T-cell (primary cell): ENCODE data around the gene PTPRJ. TPM values are rescaled to one million over a fixed set of nuclear protein-coding genes. Genes with fewer than 3 reads are reported as not detected.
"Not testable (repeated sequence)": the region's sequence is repeated elsewhere in the genome, so short reads cannot be mapped to it uniquely, and the experiment has no call there.

Source experiments
- ATAC-seq, 4 experiments: fragments of 200-7000 bp in 3 of 4; fragments of 150-1000 bp in 1 of 4; cut with Tn5 transposase; replicated peaks in 1 of 4; 1 replicate in 3 of 4; 2 replicates in 1 of 4; pipeline ENCODE4 v1.10.0; 2021; ENCODE audit warnings: moderate library complexity in 3 of 4, mild to moderate bottlenecking in 2 of 4, moderate number of reproducible peaks in 1 of 4
- CTCF ChIA-PET, 2 donors: fragments of 300-600 bp; sonication (Branson Sonifier 250); formaldehyde crosslinking; loops; one replicate each; lab custom pipeline; 2022; ENCODE audit warnings: antibody characterized with exemption in 2 of 2; lab: Charles Lee
- POLR2A ChIA-PET, 2 donors: fragments of 300-600 bp; sonication (Branson Sonifier 250); formaldehyde crosslinking; loops; one replicate each; lab custom pipeline; 2022; ENCODE audit warnings: antibody characterized with exemption in 2 of 2; lab: Charles Lee
- DNase-seq, 35 experiments: peaks; one replicate each; pipeline versions ENCODE4 v3.0.0 to v3.0.0-alpha.2; 2013 to 2023
- H3K27ac ChIP-seq: one replicate; pipeline ENCODE4 v1.5.1; 2013; ENCODE audit warnings: low read length
- H3K27me3 ChIP-seq, 2 experiments: replicated peaks in 1 of 2; 1 replicate in 1 of 2; 2 replicates in 1 of 2; pipeline versions ENCODE4 v1.6.1 to v1.7.0; 2013; ENCODE audit warnings: low read length in 1 of 2, mixed read lengths in 1 of 2; ENCODE audit not compliant: control insufficient read depth in 2 of 2, insufficient read depth in 2 of 2; ENCODE audit errors: extremely low read depth in 1 of 2
- H3K36me3 ChIP-seq, 2 donors: 1 replicate in 1 of 2; 2 replicates in 1 of 2; pipeline versions ENCODE4 v1.6.1 to v1.7.0; 2013; ENCODE audit warnings: low read length in 1 of 2; ENCODE audit not compliant: control insufficient read depth in 2 of 2, insufficient read depth in 1 of 2; ENCODE audit errors: extremely low read depth in 1 of 2
- H3K4me1 ChIP-seq, 2 experiments: 1 replicate in 1 of 2; 2 replicates in 1 of 2; pipeline versions ENCODE4 v1.6.1 to v1.7.0; 2013; ENCODE audit warnings: low read length in 2 of 2, mixed read lengths in 1 of 2; ENCODE audit not compliant: insufficient read depth in 2 of 2, control insufficient read depth in 1 of 2; ENCODE audit errors: extremely low read depth in 1 of 2
- H3K4me3 ChIP-seq, 2 donors: 1 replicate in 1 of 2; 2 replicates in 1 of 2; pipeline versions ENCODE4 v1.5.1 to v1.7.0; 2013; ENCODE audit warnings: mild to moderate bottlenecking in 2 of 2, low read length in 1 of 2, moderate library complexity in 1 of 2; ENCODE audit not compliant: control insufficient read depth in 1 of 2; ENCODE audit errors: extremely low read depth in 1 of 2
- H3K9me3 ChIP-seq: 2 replicates; pipeline ENCODE4 v1.7.0; 2013
- H3K27ac Mint-ChIP-seq, 2 donors: one replicate each; pipeline ENCODE4 v1.8.0; 2020 to 2021; ENCODE audit warnings: mild to moderate bottlenecking in 2 of 2, mixed read lengths in 2 of 2
- H3K27me3 Mint-ChIP-seq, 2 donors: one replicate each; pipeline ENCODE4 v1.8.0; 2021 to 2022; ENCODE audit warnings: mixed read lengths in 2 of 2
- H3K36me3 Mint-ChIP-seq: one replicate; pipeline ENCODE4 v1.8.0; 2021; ENCODE audit warnings: mixed read lengths
- H3K4me1 Mint-ChIP-seq, 3 donors: one replicate each; pipeline ENCODE4 v1.8.0; 2020 to 2022; ENCODE audit warnings: mixed read lengths in 3 of 3, mild to moderate bottlenecking in 1 of 3
- H3K4me3 Mint-ChIP-seq, 3 donors: one replicate each; pipeline ENCODE4 v1.8.0; 2020 to 2022; ENCODE audit warnings: mild to moderate bottlenecking in 3 of 3, mixed read lengths in 3 of 3, moderate library complexity in 3 of 3
- H3K9me3 Mint-ChIP-seq, 3 donors: one replicate each; pipeline ENCODE4 v1.8.0; 2020 to 2022; ENCODE audit warnings: mixed read lengths in 3 of 3
- WGBS: methylation state at CpG from one replicate; pipeline ENCODE4 v1.1.5; 2013; ENCODE audit warnings: missing lambda C conversion rate; ENCODE audit not compliant: insufficient coverage; 5-methylcytosine and 5-hydroxymethylcytosine counted together
- total RNA-seq, 35 experiments: library from RNA in 6 of 35; stranded (reverse) in 6 of 35; fragments of 120-200 nt in 1 of 35; gene quantifications; one replicate each; pipeline versions ENCODE4 v1.2.1 to v1.2.4 and lab custom pipeline; 2013 to 2026

The PTPRJ gene
- total RNA-seq, 5 donors from 2014 or later (not counting 1 experiment from before 2014, with no cell fraction given): 44.8 to 71.0 (median 57.9) TPM

DNA sequence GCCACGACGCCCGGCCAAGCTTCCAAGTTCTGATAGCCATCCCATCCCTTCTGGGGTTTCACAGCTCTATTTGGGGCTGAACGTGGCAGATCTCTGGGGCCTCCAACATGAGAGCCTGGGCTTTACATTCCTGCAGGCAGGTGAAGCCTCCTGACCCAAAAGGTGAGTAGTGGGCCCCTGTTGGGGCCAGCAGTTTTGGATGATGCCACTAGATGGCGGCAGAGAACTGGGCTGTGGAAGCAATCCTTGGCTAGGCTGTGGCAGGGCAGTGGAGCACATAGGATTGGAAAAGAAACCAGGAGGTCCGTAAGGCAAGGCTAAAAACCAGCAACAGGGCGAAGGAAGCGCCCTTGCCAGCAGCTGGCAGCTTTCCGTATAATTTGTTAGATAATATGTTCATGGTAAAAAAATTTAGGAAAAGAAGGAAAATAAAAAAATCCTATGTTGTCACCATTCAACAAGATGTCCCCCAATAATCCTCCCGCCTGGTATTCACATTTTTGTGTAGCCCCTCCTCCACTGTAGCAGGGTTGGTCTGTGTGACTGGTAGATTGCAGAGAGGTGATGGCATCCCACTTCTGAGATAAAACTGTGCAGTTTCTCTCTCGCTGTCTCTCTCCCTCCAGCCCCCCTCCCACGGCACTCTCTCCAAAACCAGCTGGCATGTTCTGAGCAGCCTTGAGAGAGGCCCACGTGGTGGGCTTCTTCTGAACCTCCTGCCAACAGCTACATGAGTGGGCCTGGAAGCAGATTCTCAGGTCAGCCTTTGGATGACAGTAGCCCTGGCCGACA, 192.7 kb downstream of the PTPRJ start:
- Mint-ChIP-seq H3K36me3 (peaks cover 9% of the 10 kb centered on the region), H3K27me3 (no peaks in the 10 kb centered on the region), H3K27ac (peak overlapping the region in 1 of 2 donors; percentile 25), H3K4me1 (peaks cover 27 to 50% (median 28%) of the 10 kb centered on the region in 3 donors), H3K9me3 (no peaks in the 10 kb centered on the region), H3K4me3 (no peak overlapping the region)
- ATAC-seq (peak; percentile 51 to 75 (median 64)), DNase-seq (peak; percentile 10 to 73 (median 47))
- ChIA-PET CTCF (interaction anchor here (0.6 to 1.0 kb wide), 4 partner anchors 24 to 1822 kb away, joined by 3 to 6 read pairs (median 3); no protein-coding TSS in a partner anchor), POLR2A (no interaction called here)
- H3K36me3 ChIP-seq: peaks cover 0 to 7% of the 10 kb centered on the region in 2 donors
- peaks cover 0 to 17% of the 10 kb centered on the region in 2 experiments for H3K4me1 ChIP-seq
- no peaks in the 10 kb centered on the region for H3K9me3 ChIP-seq
- H3K27me3 ChIP-seq: no peaks in the 10 kb centered on the region
- 46% methylated on average over 8 of the region's 14 CpGs for WGBS
- no peak overlapping the region for H3K27ac ChIP-seq
- H3K4me3 ChIP-seq: no peak overlapping the region

DNA sequence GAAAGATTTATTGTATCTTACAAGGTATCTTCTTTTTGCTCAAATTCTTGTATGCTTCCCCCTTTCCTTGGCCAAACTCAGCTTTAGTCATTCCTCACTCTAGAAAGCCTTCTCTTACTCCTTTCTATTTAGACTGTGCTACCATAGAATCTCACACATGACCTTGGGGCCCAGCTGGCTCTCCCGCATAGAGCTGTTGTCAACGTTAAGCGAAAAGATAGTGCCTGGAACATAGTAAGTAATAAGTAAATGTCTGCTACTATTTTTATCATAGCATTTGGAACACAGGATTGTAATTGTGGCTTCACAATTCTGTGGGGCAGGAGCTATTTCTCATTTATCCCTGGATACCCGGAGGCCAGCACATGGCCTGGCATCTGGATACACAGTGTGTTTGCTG, 197.3 kb downstream of the PTPRJ start:
- peaks cover 2 to 20% (median 11%) of the 10 kb centered on the region in 3 donors for H3K4me1 Mint-ChIP-seq
- H3K36me3 ChIP-seq: no peaks in the 10 kb centered on the region
- no peaks in the 10 kb centered on the region for H3K27me3 Mint-ChIP-seq
- no peak overlapping the region for H3K27ac Mint-ChIP-seq
- H3K9me3 Mint-ChIP-seq: no peaks in the 10 kb centered on the region
- ChIA-PET CTCF (no interaction called here), POLR2A (no interaction called here)
- ATAC-seq (no peak), DNase-seq (no peak)
- H3K9me3 ChIP-seq: no peaks in the 10 kb centered on the region
- H3K27ac ChIP-seq: no peak overlapping the region
- 90% methylated on average over 2 of the region's 4 CpGs for WGBS
- H3K4me3 ChIP-seq: no peak overlapping the region
- no peak overlapping the region for H3K4me3 Mint-ChIP-seq
- peaks cover 0 to 10% of the 10 kb centered on the region in 2 experiments for H3K4me1 ChIP-seq
- H3K27me3 ChIP-seq: no peaks in the 10 kb centered on the region
- no peaks in the 10 kb centered on the region for H3K36me3 Mint-ChIP-seq

DNA sequence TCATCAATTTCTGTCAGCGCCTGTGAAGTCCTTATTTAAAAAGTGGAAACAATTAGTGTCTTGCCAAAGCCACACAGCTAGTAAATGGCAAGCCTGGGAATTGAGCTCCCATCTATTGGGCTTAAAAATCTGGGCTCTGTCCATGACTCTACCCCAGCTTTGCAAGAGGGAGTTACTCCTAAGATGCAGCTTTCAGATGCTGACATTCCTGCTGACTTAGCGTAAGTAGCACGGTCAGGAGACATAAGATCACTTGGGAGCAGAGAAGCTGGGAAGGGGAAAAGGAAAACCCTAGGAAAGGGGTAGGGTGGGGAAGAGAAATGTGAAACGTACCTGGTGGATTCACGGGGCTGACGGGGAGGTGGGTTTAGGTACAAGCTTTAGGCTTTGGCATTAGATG, 200.3 kb downstream of the PTPRJ start:
- H3K27ac Mint-ChIP-seq: no peak overlapping the region
- Histone ChIP-seq H3K27me3 (no peaks in the 10 kb centered on the region), H3K4me3 (no peak overlapping the region), H3K36me3 (no peaks in the 10 kb centered on the region), H3K9me3 (no peaks in the 10 kb centered on the region), H3K27ac (no peak overlapping the region), H3K4me1 (no peaks in the 10 kb centered on the region)
- no peak overlapping the region for H3K4me3 Mint-ChIP-seq
- POLR2A ChIA-PET: no interaction called here
- H3K27me3 Mint-ChIP-seq: no peaks in the 10 kb centered on the region
- no peak for DNase-seq
- WGBS: 73% methylated on average over 6 of the region's 6 CpGs
- no peak for ATAC-seq
- no peaks in the 10 kb centered on the region for H3K36me3 Mint-ChIP-seq
- H3K4me1 Mint-ChIP-seq: peaks cover 0 to 3% (median under 1%) of the 10 kb centered on the region in 3 donors
- H3K9me3 Mint-ChIP-seq: no peaks in the 10 kb centered on the region
- CTCF ChIA-PET: no interaction called here

DNA sequence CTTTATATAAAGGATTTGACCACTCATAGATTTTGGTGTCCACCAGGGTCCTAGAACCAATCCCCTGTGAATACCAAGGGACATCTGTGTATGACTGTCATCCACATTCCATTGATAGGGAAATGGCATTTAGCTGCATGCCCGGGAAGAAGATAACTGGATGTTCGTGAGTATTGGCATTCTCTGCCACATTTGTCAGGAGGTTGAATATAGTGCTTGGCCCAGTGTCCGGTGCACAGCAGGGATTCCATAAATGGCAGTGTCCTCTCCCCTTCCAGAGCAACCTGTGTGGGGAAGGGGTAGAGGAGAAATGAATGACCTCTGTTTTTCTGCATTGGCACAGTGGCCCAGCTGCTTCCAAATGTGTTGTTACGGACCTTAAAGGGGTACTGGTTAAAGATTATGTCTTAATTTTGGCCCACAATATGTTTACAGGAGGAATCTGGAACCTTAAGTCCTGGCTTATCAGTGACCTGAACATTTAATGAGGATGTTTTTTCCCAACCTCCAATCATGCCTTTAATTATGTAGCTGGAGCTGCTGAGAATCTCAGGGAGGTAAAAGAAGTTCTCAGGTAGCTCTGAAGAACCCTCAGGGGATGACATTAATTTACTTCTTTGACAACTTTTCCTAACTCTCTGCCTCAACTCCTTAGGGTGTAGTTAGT, 202.6 kb downstream of the PTPRJ start:
- Mint-ChIP-seq H3K4me3 (no peak overlapping the region), H3K27ac (no peak overlapping the region), H3K4me1 (no peaks in the 10 kb centered on the region), H3K36me3 (no peaks in the 10 kb centered on the region), H3K9me3 (no peaks in the 10 kb centered on the region), H3K27me3 (no peaks in the 10 kb centered on the region)
- DNase-seq (no peak), ATAC-seq (no peak)
- CTCF ChIA-PET: no interaction called here
- no peaks in the 10 kb centered on the region for H3K4me1 ChIP-seq
- no peak overlapping the region for H3K27ac ChIP-seq
- POLR2A ChIA-PET: no interaction called here
- WGBS: 79% methylated on average over 4 of the region's 4 CpGs
- H3K9me3 ChIP-seq: no peaks in the 10 kb centered on the region
- no peaks in the 10 kb centered on the region for H3K27me3 ChIP-seq
- no peaks in the 10 kb centered on the region for H3K36me3 ChIP-seq
- no peak overlapping the region for H3K4me3 ChIP-seq

DNA sequence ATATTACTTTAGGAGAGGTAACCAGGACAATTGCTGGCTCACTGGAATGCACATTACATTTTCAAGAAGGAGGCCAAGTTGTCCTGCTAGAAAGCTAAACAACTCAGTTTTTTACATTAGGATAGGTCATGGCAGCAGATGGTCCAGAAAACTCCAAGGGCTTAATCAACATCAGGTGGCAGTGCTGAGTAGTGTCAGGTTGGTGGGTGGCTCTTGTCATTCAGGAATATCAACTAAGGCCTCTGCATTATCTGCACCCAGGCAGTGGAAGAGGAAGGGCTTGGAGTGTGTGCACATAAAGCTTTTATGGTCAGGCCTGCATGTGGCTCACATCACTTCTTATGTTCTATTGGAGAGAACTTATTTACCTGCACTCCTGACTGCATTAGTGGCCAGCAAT, 204.1 kb downstream of the PTPRJ start:
- Mint-ChIP-seq H3K4me3 (no peak overlapping the region), H3K27ac (no peak overlapping the region), H3K4me1 (peaks cover 0 to 5% (median 3%) of the 10 kb centered on the region in 3 donors), H3K9me3 (peaks cover 0 to 8% (median 4%) of the 10 kb centered on the region in 3 donors), H3K27me3 (no peaks in the 10 kb centered on the region), H3K36me3 (peaks cover 9% of the 10 kb centered on the region)
- POLR2A ChIA-PET: no interaction called here
- no peak for ATAC-seq
- no peak overlapping the region for H3K27ac ChIP-seq
- DNase-seq: no peak
- no peaks in the 10 kb centered on the region for H3K36me3 ChIP-seq
- no peaks in the 10 kb centered on the region for H3K4me1 ChIP-seq
- H3K4me3 ChIP-seq: no peak overlapping the region
- H3K27me3 ChIP-seq: no peaks in the 10 kb centered on the region
- CTCF ChIA-PET: interaction anchor here in 1 of 2 donors (0.7 kb wide), 1 partner anchor 192 kb away, joined by 3 read pairs; no protein-coding TSS in a partner anchor
- no peaks in the 10 kb centered on the region for H3K9me3 ChIP-seq

DNA sequence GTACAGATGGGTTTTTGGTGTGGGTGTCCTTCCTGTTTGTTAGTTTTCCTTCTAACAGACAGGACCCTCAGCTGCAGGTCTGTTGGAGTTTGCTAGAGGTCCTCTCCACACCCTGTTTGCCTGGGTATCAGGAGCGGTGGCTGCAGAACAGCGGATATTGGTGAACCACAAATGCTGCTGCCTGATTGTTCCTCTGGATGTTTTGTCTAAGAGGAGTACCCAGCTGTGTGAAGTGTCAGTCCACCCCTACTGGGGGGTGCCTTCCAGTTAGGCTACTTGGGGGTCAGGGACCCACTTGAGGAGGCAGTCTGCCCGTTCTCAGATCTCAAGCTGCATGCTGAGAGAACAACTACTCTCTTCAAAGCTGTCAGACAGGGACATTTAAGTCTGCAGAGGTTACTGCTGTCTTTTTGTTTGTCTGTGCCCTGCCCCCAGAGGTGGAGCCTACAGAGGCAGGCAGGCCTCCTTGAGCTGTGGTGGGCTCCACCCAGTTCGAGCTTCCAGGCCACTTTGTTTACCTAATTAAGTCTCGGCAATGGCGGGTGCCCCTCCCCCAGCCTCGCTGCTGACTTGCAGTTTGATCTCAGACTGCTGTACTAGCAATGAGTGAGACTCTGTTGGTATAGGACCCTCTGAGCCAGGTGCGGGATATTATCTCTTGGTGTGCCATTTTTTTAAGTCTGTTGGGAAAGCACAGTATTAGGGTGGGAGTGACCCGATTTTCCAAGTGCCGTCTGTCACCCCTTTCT, 210.7 kb downstream of the PTPRJ start:
- peaks cover 7 to 38% (median 18%) of the 10 kb centered on the region in 3 donors for H3K9me3 Mint-ChIP-seq
- peaks cover 24% of the 10 kb centered on the region for H3K36me3 Mint-ChIP-seq
- H3K27ac ChIP-seq, H3K4me1 ChIP-seq, H3K27me3 Mint-ChIP-seq, H3K27me3 ChIP-seq, H3K9me3 ChIP-seq, H3K36me3 ChIP-seq, CTCF ChIA-PET, H3K4me3 ChIP-seq, POLR2A ChIA-PET: not testable (repeated sequence)
- peak in 29 of 35 experiments; percentile 9 to 63 (median 34) for DNase-seq
- H3K4me1 Mint-ChIP-seq: peaks cover 0 to 32% (median 26%) of the 10 kb centered on the region in 3 donors
- peak overlapping the region in 2 of 3 donors; percentile 69 to 72 for H3K4me3 Mint-ChIP-seq
- peak overlapping the region in 1 of 2 donors; percentile 98 for H3K27ac Mint-ChIP-seq
- 46% methylated on average over 7 of the region's 10 CpGs for WGBS
- ATAC-seq: peak in 2 of 4 experiments; percentile 24 to 49
